K562 (cell line): ENCODE data around the gene SMC6. TPM values are rescaled to one million over a fixed set of nuclear protein-coding genes. Genes with fewer than 3 reads are reported as not detected.

ENCODE experiments used
- ARID1B ChIP-seq: fragments of 450-650 bp; IDR thresholded peaks from 2 replicates; pipeline ENCODE4 v1.6.1; 2016; ENCODE audit warnings: antibody characterized with exemption, mild to moderate bottlenecking, inconsistent platforms
- BRD9 ChIP-seq: fragments of 450-650 bp; IDR thresholded peaks from 2 replicates; pipeline ENCODE4 v1.6.1; 2018; ENCODE audit warnings: low read depth; ENCODE audit not compliant: partially characterized antibody
- CREM ChIP-seq: IDR thresholded peaks from 2 replicates; pipeline ENCODE4 v1.6.1; 2014; ENCODE audit warnings: antibody characterized with exemption, low read depth
- EHMT2 ChIP-seq: fragments of 450-650 bp; IDR thresholded peaks from 2 replicates; pipeline ENCODE4 v1.6.1; 2018; ENCODE audit warnings: antibody characterized with exemption
- EP300 ChIP-seq: IDR thresholded peaks from 2 replicates; pipeline ENCODE4 v1.6.1; 2012; ENCODE audit warnings: low read length, improper control_type of control experiment
- ESRRA ChIP-seq: fragments of 450-650 bp; IDR thresholded peaks from 2 replicates; pipeline ENCODE4 v1.6.1; 2014; ENCODE audit warnings: low read depth, mild to moderate bottlenecking, moderate library complexity, borderline replicate concordance
- HLTF ChIP-seq: fragments of 450-650 bp; IDR thresholded peaks from 2 replicates; pipeline ENCODE4 v1.6.1; 2016
- KAT7 ChIP-seq: sonication (generic); formaldehyde crosslinking; IDR thresholded peaks from 2 replicates; pipeline ENCODE4 v1.8.0; 2022; ENCODE audit warnings: missing genetic modification reagents, mild to moderate bottlenecking, borderline replicate concordance
- NCOR1 ChIP-seq: fragments of 450-650 bp; IDR thresholded peaks from 2 replicates; pipeline ENCODE4 v1.6.1; 2016; ENCODE audit warnings: mild to moderate bottlenecking, moderate library complexity
- TFAM ChIP-seq: fragments of 250-450 bp; sonication (Bioruptor Pico); conservative IDR thresholded peaks from 2 replicates; pipeline ENCODE4 v1.5.0; 2021; ENCODE audit warnings: mild to moderate bottlenecking, moderate library complexity
- TRIM25 ChIP-seq: fragments of 450-650 bp; IDR thresholded peaks from 2 replicates; pipeline ENCODE4 v1.7.0; 2016; ENCODE audit warnings: borderline replicate concordance
- ZNF766 ChIP-seq: fragments of 200-800 bp; sonication (Bioruptor generic); conservative IDR thresholded peaks from 2 replicates; pipeline ENCODE4 v1.6.1; 2016; ENCODE audit warnings: missing genetic modification characterization, missing compliant biosample characterization
- ZZZ3 ChIP-seq: fragments of 450-650 bp; IDR thresholded peaks from 2 replicates; pipeline ENCODE4 v1.6.1; 2016; ENCODE audit warnings: antibody characterized with exemption, mild to moderate bottlenecking, moderate library complexity
- polyA plus RNA-seq, 8 experiments: library from polyadenylated mRNA; depleted of rRNA in 4 of 8; stranded (reverse) in 5 of 8; unstranded in 3 of 8; fragments of >200 nt; fragmentation: Nextera tagmentation in 2 of 8; fragmentation: Illumina TruSeq in 1 of 8; extraction: Ambion mirVana in 2 of 8; extraction: Trizol in 1 of 8; gene quantifications; 2 replicates each; pipeline versions ENCODE4 v1.2.1 to v1.2.3, GENCODE V29; 2011 to 2014; ENCODE audit warnings: inconsistent platforms in 1 of 8, missing spikeins in 1 of 8
- total RNA-seq, 7 experiments: library from RNA; depleted of rRNA in 6 of 7; stranded (reverse); fragments of >200 nt in 6 of 7; fragmentation: Illumina TruSeq in 2 of 7; extraction: Trizol in 2 of 7; gene quantifications; 2 replicates each; pipeline versions ENCODE4 v1.2.1 to v1.2.3, GENCODE V29; 2011 to 2021; ENCODE audit warnings: low replicate concordance in 1 of 7

Gene SMC6
- total and polyA plus RNA-seq, 9 of the 15 experiments (the other 6 are each of a cell fraction or from before 2014, with no cell fraction given), result 14.2 to 75.9 (median 47.7) TPM

GRCh38 chr2:17710547-17711248, 42.9 kb downstream of the SMC6 start (continued):
- TF ChIP-seq TRIM25 (no peak), BRD9 (no peak), ESRRA (no peak), EHMT2 (peak; percentile 55), KAT7 (no peak), CREM (0 out of 2 replicates have a peak, but pooled peaks have one; percentile 29), NCOR1 (peak; percentile 26; the same call in 1 of the 2 replicates), ZZZ3 (0 out of 2 replicates have a peak, but pooled peaks have one; percentile 45), HLTF (no peak), EP300 (no peak), ARID1B (peak; percentile 67), TFAM (no peak), ZNF766 (CRISPR knock-in tag) (peak; percentile 52; the same call in 1 of the 2 replicates)
